Stimulated activated CD4-positive, alpha-beta T cell treated with anti-CD3 and anti-CD28 coated beads, Interleukin-2, amount 100 ng/mL, for 24 hours (primary cell): Measurements from ENCODE around the gene COL4A3.

Experiments used
- DNase-seq, 2 donors: peaks; one replicate each; pipeline ENCODE4 v3.0.0-alpha.2; 2020

COL4A3 gene

DNA sequence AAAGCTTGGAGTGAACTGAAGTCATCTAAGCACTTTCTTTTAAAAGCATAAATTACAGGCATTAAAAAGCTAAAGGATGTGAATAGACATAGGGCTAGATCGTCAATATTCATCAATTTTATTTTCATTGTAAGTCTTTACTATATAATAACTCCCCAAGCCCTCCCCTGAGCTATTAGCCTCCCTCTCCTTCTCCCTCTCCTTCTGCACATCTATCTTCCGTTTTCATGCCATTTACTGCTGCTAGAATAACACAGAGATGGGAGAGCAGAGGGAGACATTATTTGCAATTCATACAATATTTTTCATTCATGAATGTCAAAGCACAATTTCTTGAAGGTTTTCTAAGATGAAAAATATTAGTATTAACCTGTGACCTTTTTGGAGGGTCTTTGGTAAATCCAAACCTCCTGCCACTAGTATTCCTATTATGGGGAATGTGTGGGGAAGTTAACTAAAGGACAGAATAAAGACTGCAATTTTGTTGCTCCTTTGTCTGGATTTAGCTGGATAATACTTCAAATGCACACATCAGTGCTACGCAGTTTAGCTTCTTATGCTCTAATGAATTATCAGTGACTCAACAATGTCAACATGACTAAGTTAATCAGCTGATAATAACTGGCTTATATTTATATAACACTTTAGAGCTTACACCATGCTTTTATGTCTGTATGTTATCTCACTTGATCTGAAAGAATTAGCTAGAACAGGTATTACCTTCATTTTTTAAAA is 132.4 kb downstream of the COL4A3 start:
- no peak for DNase-seq

DNA sequence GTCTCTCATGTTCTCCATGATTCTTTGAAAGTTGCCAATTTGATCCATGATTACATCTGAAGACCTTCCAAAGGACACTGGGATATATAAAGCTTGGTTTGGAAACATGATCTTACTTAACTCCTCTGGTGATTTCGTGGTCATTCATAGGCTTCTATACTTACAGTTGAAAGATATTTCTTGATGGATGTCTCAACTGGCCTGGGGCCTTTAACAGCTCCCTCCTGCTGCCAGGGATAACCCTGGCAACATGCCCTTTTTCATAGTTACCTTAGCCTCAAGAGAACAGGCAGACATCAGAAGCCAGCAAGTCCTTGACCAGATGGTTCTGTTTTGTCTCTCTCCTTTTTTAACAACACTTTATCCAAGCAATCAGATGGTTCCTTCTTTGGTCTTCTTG is 137.1 kb downstream of the COL4A3 start:
- DNase-seq = no peak

GRCh38 chr2:227308784-227309183 is 144.4 kb downstream of the COL4A3 start:
- no peak for DNase-seq

- no peak for DNase-seq
Measured at GRCh38 chr2:227310756-227311110, 146.3 kb downstream of the COL4A3 start.

DNA sequence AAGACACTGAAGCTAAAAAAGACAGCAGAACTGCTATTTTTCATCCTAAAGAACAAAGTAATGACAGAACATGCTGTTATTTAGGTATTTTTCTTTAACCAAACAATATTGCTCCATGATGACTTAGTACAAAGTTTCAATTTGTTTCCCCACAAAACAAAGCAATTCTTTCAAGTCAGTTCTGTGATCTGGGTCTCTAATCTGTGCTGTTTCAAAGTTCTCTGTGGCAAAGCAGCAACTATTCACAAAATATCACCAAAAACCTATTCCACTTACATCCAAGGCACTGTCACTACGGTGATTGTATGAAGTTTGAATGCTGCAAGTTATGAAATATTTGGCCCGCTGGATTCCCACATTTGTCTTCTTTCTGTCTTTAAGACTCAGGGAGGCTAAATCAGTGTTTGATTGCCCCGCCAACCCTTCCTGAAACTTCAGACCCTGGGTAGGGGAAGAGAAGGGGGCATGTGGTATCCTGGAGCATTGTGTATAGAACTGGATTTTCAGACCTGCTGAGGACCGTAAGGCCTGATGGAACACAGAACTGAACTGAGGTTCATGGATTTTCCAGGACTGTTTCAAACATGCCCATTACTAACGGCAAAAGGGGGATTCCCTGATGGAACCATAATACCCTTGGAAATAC is 147.6 kb downstream of the COL4A3 start:
- DNase-seq = no peak

GRCh38 chr2:227312579-227312978 is 148.2 kb downstream of the COL4A3 start:
- DNase-seq = no peak

DNA sequence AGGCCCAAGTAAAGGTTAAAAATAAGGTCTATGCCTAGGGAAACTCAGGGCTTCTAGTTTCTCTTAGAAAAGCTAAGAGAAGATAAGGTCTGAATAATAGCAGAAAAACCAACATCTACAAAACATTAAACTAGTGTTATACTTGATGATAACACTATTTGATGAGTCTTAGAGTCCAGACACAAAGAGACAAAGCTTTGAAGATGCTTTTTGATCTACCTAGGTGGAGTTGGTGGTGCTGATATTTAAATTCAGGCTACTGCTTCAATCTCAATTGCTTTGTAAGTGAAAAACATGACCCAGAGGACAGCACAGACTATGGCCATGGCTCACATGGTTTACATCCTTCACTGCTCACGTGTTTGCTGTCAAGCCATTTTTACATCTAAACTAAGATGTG is 148.9 kb downstream of the COL4A3 start:
- DNase-seq = no peak

- no peak for DNase-seq
Measured at GRCh38 chr2:227317834-227318233, 153.4 kb downstream of the COL4A3 start.

DNA sequence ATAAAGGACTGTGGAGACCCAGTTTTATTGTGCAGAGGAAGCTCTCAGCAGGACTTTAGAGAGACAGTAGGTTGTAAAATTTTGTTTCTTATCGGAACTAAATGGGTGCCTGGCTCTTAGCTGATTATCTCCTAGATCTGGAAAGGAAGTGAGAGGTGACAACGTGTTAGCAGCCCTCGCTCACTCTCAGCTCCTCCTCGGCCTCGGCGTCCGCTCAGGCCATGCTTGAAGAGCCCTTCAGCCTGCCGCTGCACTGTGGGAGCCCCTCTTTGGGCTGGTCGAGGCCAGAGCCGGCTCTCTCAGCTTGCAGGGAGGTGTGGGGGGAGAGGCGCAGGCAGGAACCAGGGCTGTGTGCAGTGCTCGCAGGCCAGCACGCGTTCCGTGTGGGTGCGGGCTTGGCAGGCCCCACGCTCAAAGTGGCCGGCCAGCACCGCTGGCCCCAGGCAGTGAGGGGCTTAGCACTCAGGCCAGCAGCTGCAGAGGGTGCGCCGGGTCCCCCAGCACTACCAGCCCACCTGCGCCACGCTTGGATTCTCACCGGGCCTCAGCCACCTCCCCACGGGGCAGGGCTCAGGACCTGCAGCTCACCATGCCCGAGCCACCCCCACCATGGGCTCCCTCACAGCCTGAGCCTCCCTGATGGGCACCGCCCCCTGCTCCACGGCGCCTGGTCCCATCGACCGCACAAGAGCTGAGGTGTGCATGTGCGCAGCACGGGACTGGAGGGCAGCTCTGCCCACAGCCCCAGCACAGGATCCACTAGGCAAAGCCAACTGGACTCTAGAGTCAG is 156.1 kb downstream of the COL4A3 start:
- no peak for DNase-seq

DNA sequence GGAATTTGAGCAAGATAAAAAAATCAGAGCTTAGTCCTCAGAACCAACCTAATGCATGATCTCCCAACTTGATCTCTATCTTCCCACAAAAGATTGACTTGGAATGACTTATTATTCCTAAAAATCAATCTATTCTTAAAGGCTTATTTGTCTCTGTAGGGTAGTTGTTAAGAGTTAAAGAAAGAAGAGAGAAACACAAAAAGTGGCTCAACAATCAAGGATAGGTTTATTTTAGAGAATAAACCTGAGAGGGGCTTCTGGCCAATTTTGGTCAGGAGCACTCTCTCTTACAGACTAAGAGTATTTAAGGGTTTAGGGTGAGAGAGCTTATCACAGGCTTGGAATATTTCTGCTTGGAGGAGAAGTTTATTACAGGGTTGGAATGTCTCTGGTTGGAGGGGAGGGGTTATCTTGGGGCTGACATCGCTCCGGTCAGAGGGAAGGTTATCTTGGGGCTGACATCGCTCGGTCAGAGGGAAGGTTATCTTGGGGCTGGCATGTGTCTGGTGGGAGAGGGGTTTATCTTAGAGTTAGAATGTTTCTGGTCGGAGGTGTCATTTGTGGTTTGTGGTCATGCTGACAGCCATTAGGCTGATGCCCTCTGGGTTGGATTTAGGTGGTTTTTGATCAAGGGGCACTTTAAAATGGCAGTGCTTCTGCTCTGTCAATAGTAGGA is 158.2 kb downstream of the COL4A3 start:
- no peak for DNase-seq

DNA sequence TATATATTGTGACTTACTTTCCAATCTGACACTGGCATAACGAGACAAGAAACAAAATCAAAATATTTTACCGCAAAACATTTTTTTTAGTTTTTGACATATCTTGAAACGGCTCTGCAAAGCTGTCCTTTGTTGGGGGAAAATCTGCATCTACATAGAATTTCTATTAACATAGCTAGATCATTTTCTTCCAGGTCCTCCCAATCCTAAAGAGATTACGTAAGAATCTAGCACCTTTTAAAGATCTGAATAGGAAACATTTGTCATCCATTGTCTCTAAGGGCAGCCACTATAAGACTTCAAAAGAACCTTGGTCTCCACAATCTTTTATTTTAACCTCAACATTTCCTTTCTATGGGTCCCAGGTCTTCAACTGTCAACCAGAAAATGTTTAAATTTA is 159.4 kb downstream of the COL4A3 start:
- DNase-seq = no peak

DNA sequence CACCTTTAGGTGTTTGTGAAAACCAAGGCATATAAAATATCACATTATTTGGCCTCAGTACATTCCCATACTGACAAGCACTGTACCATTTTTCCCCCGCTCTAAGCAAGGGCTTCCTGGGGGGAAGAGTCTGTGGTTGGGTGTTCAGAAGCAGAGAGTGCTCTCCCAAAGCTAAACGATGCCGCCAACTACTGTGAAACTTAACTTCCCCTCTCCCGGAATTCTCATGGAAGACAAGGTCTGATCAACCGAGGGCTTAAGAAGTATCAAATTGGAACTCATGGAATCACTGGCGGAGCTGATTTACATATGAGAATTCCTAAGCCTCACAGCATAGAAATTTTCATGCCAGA is 160.2 kb downstream of the COL4A3 start:
- DNase-seq = peak in 1 of 2 donors; percentile 23

GRCh38 chr2:227324995-227325838 is 160.8 kb downstream of the COL4A3 start, which contains the start of gene MFF:
MFF (plus strand) TSS chr2:227325251; CDS start chr2:227330666, 5,415 bp downstream.
- peak; percentile 93 to 94 for DNase-seq

DNA sequence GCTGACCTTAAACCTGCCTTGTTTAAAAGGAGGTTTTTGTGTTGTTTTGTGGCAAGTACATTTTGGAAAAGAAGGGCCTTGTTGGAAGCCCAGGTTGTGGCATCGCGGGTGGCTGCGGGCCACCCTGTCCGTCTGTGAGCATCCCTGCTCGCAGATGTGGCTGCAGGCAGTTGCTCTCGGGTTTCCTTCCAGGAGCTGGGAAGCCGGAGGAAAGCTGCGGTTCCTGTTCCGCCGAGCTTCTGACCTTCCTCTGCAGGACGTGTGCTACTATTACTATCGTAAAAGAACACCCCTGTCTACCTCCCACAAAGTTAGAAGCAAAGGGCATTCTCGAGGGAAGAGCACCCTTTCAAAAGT is 161.4 kb downstream of the COL4A3 start:
- peak; percentile 14 to 21 for DNase-seq

GRCh38 chr2:227326783-227327182 is 162.4 kb downstream of the COL4A3 start:
- DNase-seq = no peak

GRCh38 chr2:227335713-227336112 is 171.3 kb downstream of the COL4A3 start:
- DNase-seq = no peak

DNA sequence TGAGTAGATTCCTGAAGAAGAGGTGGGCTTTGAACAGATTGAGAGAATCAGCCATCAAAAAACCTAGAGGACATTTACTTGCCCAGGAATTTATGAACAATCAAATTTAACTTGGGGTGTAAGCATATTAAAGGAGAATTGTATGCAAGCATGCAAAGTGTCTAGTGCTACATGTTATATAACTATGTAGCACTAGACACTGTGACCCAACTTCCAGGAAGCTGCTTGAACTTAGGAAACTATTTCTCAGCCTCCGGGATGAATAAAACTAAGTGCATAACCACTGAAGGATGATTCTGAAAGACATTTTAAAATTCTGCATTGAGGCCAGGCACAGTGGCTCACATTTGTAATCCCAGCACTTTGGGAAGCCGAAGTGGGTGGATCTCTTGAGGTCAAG is 173.0 kb downstream of the COL4A3 start:
- no peak for DNase-seq

GRCh38 chr2:227339098-227339599 is 174.7 kb downstream of the COL4A3 start:
- no peak for DNase-seq

- no peak for DNase-seq
Measured at GRCh38 chr2:227340106-227340505, 175.7 kb downstream of the COL4A3 start.

DNA sequence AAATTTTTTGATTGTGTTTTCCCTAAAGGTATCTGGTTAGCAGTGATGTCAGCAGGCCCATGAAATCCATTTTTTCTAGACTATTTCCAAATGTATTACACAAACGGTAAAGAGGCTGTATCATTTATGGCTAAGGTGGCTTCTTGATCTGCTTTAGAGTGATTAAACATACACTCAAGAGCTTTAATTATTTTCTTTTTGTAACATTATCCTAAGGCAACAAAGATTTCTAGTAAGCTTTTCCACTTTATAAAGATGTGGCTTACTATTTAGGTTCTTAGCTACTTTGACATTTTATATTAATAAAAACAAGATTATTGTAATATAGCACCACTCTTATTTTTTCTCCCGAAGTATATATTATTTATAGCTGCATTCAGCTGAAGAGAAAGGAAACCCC is 177.1 kb downstream of the COL4A3 start:
- DNase-seq = no peak

DNA sequence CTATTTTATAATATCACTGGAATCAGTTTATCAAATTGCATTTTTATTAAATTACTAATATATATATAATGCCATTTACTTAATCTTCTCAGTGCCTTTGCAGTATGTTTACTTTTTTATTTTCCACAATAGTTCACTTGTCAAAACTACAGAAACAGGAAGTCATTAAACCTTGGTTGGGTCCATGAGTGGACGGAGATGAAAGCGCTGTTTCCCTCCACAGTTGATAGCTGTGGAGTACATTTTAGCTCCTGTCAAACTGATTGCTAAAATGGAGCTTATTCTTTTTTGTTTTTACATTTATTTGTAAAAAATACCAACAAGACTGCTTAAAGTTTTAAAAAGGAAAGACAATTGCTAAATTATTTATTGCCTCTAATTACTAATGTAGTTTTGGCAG is 179.8 kb downstream of the COL4A3 start:
- no peak for DNase-seq

- DNase-seq = no peak
Measured at GRCh38 chr2:227347117-227347516, 182.7 kb downstream of the COL4A3 start.
